ENCODE measurements around the gene TP53RK. TPM values are rescaled to one million over a fixed set of nuclear protein-coding genes. Genes with fewer than 3 reads are reported as not detected.

The TP53RK gene
- total and polyA plus RNA-seq, 2 experiments from 2014 or later, result 24.2 to 26.0 TPM

- TF ChIP-seq JUNB (IDR thresholded peaks at IDR 0.05; ENCODE audit: unreplicated experiment), result no peak
- TF ChIP-seq, protein P1, sequence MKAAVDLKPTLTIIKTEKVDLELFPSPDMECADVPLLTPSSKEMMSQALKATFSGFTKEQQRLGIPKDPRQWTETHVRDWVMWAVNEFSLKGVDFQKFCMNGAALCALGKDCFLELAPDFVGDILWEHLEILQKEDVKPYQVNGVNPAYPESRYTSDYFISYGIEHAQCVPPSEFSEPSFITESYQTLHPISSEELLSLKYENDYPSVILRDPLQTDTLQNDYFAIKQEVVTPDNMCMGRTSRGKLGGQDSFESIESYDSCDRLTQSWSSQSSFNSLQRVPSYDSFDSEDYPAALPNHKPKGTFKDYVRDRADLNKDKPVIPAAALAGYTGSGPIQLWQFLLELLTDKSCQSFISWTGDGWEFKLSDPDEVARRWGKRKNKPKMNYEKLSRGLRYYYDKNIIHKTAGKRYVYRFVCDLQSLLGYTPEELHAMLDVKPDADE (IDR thresholded peaks at IDR 0.05), result no peak
- TF ChIP-seq, protein P2, sequence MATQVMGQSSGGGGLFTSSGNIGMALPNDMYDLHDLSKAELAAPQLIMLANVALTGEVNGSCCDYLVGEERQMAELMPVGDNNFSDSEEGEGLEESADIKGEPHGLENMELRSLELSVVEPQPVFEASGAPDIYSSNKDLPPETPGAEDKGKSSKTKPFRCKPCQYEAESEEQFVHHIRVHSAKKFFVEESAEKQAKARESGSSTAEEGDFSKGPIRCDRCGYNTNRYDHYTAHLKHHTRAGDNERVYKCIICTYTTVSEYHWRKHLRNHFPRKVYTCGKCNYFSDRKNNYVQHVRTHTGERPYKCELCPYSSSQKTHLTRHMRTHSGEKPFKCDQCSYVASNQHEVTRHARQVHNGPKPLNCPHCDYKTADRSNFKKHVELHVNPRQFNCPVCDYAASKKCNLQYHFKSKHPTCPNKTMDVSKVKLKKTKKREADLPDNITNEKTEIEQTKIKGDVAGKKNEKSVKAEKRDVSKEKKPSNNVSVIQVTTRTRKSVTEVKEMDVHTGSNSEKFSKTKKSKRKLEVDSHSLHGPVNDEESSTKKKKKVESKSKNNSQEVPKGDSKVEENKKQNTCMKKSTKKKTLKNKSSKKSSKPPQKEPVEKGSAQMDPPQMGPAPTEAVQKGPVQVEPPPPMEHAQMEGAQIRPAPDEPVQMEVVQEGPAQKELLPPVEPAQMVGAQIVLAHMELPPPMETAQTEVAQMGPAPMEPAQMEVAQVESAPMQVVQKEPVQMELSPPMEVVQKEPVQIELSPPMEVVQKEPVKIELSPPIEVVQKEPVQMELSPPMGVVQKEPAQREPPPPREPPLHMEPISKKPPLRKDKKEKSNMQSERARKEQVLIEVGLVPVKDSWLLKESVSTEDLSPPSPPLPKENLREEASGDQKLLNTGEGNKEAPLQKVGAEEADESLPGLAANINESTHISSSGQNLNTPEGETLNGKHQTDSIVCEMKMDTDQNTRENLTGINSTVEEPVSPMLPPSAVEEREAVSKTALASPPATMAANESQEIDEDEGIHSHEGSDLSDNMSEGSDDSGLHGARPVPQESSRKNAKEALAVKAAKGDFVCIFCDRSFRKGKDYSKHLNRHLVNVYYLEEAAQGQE (IDR thresholded peaks at IDR 0.05; ENCODE audit: unreplicated experiment), result no peak
Measured at GRCh38 chr20:46636514-46636913, 52.7 kb downstream of the TP53RK start (continued).

GRCh38 chr20:46635514-46636136 lies 53.6 kb downstream of the TP53RK start:
- Mint-ChIP-seq H3K9me3 (no peaks in the 10 kb centered on the region; the same call in 1 of the 3 replicates), H3K36me3 (ENCODE audit: low read depth) (no peaks in the 10 kb centered on the region; the same call in 2 of the 3 replicates), H3K27me3 (ENCODE audit: insufficient read depth, low read depth, poor library complexity) (peaks cover 12% of the 10 kb centered on the region), H3K4me3 (no peak overlapping the region), H3K4me1 (peaks cover 14% of the 10 kb centered on the region), H3K27ac (no peak overlapping the region)
- no peak overlapping the region for H2AFZ ChIP-seq
- no peaks in the 10 kb centered on the region for H3K9me2 ChIP-seq (ENCODE audit: insufficient read depth)
- no peaks in the 10 kb centered on the region for H3K27me3 ChIP-seq (ENCODE audit: insufficient read depth)
- H3K4me2 ChIP-seq, result no peak overlapping the region
- no peaks in the 10 kb centered on the region for H3K36me3 ChIP-seq (ENCODE audit: insufficient read depth)
- no peak overlapping the region for H3K4me3 ChIP-seq
- no peaks in the 10 kb centered on the region for H3F3A ChIP-seq (replicated peaks; ENCODE audit: low read depth)
- no peaks in the 10 kb centered on the region for H4K20me1 ChIP-seq (replicated peaks; ENCODE audit: insufficient read depth)
- H3K4me1 ChIP-seq (ENCODE audit: insufficient read depth), result peaks cover 6% of the 10 kb centered on the region; the same call in 1 of the 2 replicates
- H3K27ac ChIP-seq (ENCODE audit: low read depth), result no peak overlapping the region
- DNase-seq (ENCODE audit: low spot score) (no peak), ATAC-seq (no peak)
- no peaks in the 10 kb centered on the region for H3K79me2 ChIP-seq (replicated peaks; ENCODE audit: insufficient read depth)
- TF ChIP-seq ZNF331 (CRISPR knock-in tag; IDR thresholded peaks at IDR 0.05; ENCODE audit: low read depth), result no peak
- TF ChIP-seq STAT1 (IDR thresholded peaks at IDR 0.05; ENCODE audit: unreplicated experiment), result no peak
- TF ChIP-seq ZNF114 (CRISPR knock-in tag; IDR thresholded peaks at IDR 0.05), result no peak
- no peak for TF ChIP-seq CREB1 (CRISPR knock-in tag; IDR thresholded peaks at IDR 0.05; ENCODE audit: low read depth)
- TF ChIP-seq, protein P1 (IDR thresholded peaks at IDR 0.05), result no peak
- TF ChIP-seq NANOG (IDR thresholded peaks at IDR 0.05; ENCODE audit: borderline replicate concordance), result no peak
- TF ChIP-seq ZNF462 (CRISPR knock-in tag; IDR thresholded peaks at IDR 0.05), result no peak
- TF ChIP-seq JUNB (IDR thresholded peaks at IDR 0.05; ENCODE audit: unreplicated experiment), result no peak
- TF ChIP-seq EZH2phosphoT487 (IDR thresholded peaks at IDR 0.05; ENCODE audit: unreplicated experiment), result no peak
